ENCODE results near the gene OPHN1. TPM values are rescaled to one million over a fixed set of nuclear protein-coding genes. Genes with fewer than 3 reads are reported as not detected.

OPHN1 gene
- total RNA-seq, 1 experiment from 2014 or later, result 4.4 TPM

DNA sequence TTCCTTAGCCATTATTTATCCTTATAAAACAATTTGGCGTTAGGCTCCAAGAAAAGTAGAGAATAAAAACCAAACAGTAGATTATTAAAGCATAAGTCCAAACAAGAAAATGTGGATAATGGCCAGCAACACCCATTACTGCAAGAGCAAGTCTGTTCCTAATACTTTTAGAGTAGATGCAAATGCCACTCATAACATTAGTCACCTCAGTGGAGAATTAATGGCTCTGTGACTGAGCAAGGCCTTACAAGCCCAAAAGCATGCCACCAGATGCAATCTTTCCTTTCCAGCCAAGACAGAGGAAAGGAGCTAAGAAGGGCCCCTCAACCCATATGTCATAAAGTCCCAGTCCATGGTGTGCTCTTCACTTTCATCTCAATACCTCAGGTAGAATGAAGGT, 373.8 kb downstream of the OPHN1 start (continued):
- TF ChIP-seq, protein P1, sequence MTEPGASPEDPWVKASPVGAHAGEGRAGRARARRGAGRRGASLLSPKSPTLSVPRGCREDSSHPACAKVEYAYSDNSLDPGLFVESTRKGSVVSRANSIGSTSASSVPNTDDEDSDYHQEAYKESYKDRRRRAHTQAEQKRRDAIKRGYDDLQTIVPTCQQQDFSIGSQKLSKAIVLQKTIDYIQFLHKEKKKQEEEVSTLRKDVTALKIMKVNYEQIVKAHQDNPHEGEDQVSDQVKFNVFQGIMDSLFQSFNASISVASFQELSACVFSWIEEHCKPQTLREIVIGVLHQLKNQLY (CRISPR knock-in tag; IDR thresholded peaks at IDR 0.05), result no peak
- TF ChIP-seq CBFB (CRISPR knock-in tag; IDR thresholded peaks at IDR 0.05; ENCODE audit: low read depth) (no peak), IRF1 (CRISPR knock-in tag; IDR thresholded peaks at IDR 0.05) (no peak), RELA (CRISPR knock-in tag; IDR thresholded peaks at IDR 0.05; ENCODE audit: borderline replicate concordance) (no peak), ETV6 (CRISPR knock-in tag; IDR thresholded peaks at IDR 0.05) (no peak), CREB1 (CRISPR knock-in tag; IDR thresholded peaks at IDR 0.05) (no peak), TEAD1 (CRISPR knock-in tag; IDR thresholded peaks at IDR 0.05) (no peak), KAT7 (CRISPR knock-in tag; IDR thresholded peaks at IDR 0.05; ENCODE audit: borderline replicate concordance) (no peak)
- TF ChIP-seq, protein P2, sequence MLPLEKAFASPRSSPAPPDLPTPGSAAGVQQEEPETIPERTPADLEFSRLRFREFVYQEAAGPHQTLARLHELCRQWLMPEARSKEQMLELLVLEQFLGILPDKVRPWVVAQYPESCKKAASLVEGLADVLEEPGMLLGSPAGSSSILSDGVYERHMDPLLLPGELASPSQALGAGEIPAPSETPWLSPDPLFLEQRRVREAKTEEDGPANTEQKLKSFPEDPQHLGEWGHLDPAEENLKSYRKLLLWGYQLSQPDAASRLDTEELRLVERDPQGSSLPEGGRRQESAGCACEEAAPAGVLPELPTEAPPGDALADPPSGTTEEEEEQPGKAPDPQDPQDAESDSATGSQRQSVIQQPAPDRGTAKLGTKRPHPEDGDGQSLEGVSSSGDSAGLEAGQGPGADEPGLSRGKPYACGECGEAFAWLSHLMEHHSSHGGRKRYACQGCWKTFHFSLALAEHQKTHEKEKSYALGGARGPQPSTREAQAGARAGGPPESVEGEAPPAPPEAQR (CRISPR knock-in tag; IDR thresholded peaks at IDR 0.05), result no peak
- TF ChIP-seq, protein P3, sequence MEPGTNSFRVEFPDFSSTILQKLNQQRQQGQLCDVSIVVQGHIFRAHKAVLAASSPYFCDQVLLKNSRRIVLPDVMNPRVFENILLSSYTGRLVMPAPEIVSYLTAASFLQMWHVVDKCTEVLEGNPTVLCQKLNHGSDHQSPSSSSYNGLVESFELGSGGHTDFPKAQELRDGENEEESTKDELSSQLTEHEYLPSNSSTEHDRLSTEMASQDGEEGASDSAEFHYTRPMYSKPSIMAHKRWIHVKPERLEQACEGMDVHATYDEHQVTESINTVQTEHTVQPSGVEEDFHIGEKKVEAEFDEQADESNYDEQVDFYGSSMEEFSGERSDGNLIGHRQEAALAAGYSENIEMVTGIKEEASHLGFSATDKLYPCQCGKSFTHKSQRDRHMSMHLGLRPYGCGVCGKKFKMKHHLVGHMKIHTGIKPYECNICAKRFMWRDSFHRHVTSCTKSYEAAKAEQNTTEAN (CRISPR knock-in tag; IDR thresholded peaks at IDR 0.05), result no peak
- TF ChIP-seq, protein P4, sequence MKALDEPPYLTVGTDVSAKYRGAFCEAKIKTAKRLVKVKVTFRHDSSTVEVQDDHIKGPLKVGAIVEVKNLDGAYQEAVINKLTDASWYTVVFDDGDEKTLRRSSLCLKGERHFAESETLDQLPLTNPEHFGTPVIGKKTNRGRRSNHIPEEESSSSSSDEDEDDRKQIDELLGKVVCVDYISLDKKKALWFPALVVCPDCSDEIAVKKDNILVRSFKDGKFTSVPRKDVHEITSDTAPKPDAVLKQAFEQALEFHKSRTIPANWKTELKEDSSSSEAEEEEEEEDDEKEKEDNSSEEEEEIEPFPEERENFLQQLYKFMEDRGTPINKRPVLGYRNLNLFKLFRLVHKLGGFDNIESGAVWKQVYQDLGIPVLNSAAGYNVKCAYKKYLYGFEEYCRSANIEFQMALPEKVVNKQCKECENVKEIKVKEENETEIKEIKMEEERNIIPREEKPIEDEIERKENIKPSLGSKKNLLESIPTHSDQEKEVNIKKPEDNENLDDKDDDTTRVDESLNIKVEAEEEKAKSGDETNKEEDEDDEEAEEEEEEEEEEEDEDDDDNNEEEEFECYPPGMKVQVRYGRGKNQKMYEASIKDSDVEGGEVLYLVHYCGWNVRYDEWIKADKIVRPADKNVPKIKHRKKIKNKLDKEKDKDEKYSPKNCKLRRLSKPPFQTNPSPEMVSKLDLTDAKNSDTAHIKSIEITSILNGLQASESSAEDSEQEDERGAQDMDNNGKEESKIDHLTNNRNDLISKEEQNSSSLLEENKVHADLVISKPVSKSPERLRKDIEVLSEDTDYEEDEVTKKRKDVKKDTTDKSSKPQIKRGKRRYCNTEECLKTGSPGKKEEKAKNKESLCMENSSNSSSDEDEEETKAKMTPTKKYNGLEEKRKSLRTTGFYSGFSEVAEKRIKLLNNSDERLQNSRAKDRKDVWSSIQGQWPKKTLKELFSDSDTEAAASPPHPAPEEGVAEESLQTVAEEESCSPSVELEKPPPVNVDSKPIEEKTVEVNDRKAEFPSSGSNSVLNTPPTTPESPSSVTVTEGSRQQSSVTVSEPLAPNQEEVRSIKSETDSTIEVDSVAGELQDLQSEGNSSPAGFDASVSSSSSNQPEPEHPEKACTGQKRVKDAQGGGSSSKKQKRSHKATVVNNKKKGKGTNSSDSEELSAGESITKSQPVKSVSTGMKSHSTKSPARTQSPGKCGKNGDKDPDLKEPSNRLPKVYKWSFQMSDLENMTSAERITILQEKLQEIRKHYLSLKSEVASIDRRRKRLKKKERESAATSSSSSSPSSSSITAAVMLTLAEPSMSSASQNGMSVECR (CRISPR knock-in tag; IDR thresholded peaks at IDR 0.05; ENCODE audit: borderline replicate concordance), result no peak

DNA sequence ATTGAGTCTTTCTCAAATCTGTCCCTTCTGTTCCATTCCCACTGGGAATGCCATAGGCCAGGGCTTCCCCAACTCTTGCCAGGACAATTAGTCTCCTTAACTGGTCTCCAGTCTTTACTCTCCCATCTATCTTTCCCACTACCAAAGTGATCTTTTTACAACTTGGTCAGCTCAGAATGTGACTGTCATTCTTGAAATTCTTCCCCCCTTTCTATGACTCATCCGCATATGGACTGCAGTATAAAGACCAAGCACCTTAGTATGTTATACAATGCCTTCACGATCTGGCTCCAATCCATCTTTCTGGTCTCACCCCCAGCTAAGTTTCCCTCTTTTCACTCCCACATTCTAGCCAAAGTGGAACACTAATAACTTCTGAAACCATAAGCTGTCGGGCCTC, 383.8 kb downstream of the OPHN1 start:
- Mint-ChIP-seq H3K9me3 (no peaks in the 10 kb centered on the region), H3K27ac (no peak overlapping the region), H3K27me3 (ENCODE audit: low read depth) (no peaks in the 10 kb centered on the region), H3K4me1 (peaks cover 4% of the 10 kb centered on the region; the same call in 1 of the 2 replicates), H3K36me3 (no peaks in the 10 kb centered on the region), H3K4me3 (no peak overlapping the region)
- ChIA-PET POLR2A (no interaction called here), CTCF (no interaction called here)
- no peak for DNase-seq (ENCODE audit: low spot score)
- ATAC-seq, result no peak
- TF ChIP-seq ZNF219 (CRISPR knock-in tag; IDR thresholded peaks at IDR 0.05; ENCODE audit: borderline replicate concordance), result no peak
- no peak for TF ChIP-seq FOXK1 (CRISPR knock-in tag; IDR thresholded peaks at IDR 0.05)
- no peak for TF ChIP-seq E2F4 (CRISPR knock-in tag; IDR thresholded peaks at IDR 0.05; ENCODE audit: borderline replicate concordance, low read depth)
- no peak for TF ChIP-seq ATF2 (CRISPR knock-in tag; IDR thresholded peaks at IDR 0.05; ENCODE audit: borderline replicate concordance, low read depth)
- no peak for TF ChIP-seq USF1 (CRISPR knock-in tag; IDR thresholded peaks at IDR 0.05)
- no peak for TF ChIP-seq GRHL2 (CRISPR knock-in tag; IDR thresholded peaks at IDR 0.05; ENCODE audit: insufficient replicate concordance, severe bottlenecking)
- TF ChIP-seq, protein P3 (CRISPR knock-in tag; IDR thresholded peaks at IDR 0.05), result no peak
- TF ChIP-seq, protein P5, sequence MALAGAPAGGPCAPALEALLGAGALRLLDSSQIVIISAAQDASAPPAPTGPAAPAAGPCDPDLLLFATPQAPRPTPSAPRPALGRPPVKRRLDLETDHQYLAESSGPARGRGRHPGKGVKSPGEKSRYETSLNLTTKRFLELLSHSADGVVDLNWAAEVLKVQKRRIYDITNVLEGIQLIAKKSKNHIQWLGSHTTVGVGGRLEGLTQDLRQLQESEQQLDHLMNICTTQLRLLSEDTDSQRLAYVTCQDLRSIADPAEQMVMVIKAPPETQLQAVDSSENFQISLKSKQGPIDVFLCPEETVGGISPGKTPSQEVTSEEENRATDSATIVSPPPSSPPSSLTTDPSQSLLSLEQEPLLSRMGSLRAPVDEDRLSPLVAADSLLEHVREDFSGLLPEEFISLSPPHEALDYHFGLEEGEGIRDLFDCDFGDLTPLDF (CRISPR knock-in tag; IDR thresholded peaks at IDR 0.05), result no peak
- TF ChIP-seq, protein P6, sequence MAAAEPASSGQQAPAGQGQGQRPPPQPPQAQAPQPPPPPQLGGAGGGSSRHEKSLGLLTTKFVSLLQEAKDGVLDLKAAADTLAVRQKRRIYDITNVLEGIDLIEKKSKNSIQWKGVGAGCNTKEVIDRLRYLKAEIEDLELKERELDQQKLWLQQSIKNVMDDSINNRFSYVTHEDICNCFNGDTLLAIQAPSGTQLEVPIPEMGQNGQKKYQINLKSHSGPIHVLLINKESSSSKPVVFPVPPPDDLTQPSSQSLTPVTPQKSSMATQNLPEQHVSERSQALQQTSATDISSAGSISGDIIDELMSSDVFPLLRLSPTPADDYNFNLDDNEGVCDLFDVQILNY (CRISPR knock-in tag; IDR thresholded peaks at IDR 0.05), result no peak
